Cardiac fibroblast (primary cell): Measurements from ENCODE around the gene ZNF467.
A peak's percentile ranks its signal among the peaks of the same experiment; 100 is the strongest.

ENCODE experiments used
- DNase-seq, 2 donors: peaks; one replicate each; pipeline versions ENCODE4 v3.0.0 to v3.0.0-alpha.2; 2010; ENCODE audit warnings: low read depth in 2 of 2
- H3K4me3 ChIP-seq, 2 donors: replicated peaks in 1 of 2; 1 replicate in 1 of 2; 2 replicates in 1 of 2; pipeline ENCODE4 v1.5.1; 2011; ENCODE audit warnings: low read depth in 2 of 2, low read length in 2 of 2, mild to moderate bottlenecking in 2 of 2, moderate library complexity in 1 of 2
- TF ChIP-seq, protein P1 (sequence below): IDR thresholded peaks from one replicate; pipeline ENCODE4 v1.5.1; 2011; ENCODE audit warnings: low read depth, mild to moderate bottlenecking, low read length, inconsistent platforms

Gene ZNF467

DNA sequence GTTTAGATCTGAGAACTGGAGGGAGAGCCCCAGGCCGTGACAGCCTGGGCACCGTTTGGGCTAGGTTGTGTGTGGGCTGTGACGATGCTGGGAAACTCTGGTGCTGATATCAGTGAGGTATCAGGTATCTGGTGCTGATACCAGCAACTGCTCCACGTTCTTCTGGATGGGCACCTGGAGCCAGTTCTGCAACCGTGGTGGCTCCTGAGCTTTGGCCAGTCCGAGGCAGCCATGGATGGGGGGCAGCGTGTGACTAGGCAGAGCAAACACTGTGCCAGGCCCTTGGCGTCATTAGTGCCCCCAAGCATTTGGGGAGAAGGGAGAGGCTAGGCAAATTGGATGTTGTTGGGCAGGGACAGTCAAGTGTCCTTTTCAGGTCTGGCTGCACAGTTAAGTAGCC, 57.9 kb downstream of the ZNF467 start:
- peak overlapping the region; percentile 69 to 71 for H3K4me3 ChIP-seq
- TF ChIP-seq, protein P1, sequence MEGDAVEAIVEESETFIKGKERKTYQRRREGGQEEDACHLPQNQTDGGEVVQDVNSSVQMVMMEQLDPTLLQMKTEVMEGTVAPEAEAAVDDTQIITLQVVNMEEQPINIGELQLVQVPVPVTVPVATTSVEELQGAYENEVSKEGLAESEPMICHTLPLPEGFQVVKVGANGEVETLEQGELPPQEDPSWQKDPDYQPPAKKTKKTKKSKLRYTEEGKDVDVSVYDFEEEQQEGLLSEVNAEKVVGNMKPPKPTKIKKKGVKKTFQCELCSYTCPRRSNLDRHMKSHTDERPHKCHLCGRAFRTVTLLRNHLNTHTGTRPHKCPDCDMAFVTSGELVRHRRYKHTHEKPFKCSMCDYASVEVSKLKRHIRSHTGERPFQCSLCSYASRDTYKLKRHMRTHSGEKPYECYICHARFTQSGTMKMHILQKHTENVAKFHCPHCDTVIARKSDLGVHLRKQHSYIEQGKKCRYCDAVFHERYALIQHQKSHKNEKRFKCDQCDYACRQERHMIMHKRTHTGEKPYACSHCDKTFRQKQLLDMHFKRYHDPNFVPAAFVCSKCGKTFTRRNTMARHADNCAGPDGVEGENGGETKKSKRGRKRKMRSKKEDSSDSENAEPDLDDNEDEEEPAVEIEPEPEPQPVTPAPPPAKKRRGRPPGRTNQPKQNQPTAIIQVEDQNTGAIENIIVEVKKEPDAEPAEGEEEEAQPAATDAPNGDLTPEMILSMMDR: no peak
- no peak for DNase-seq

DNA sequence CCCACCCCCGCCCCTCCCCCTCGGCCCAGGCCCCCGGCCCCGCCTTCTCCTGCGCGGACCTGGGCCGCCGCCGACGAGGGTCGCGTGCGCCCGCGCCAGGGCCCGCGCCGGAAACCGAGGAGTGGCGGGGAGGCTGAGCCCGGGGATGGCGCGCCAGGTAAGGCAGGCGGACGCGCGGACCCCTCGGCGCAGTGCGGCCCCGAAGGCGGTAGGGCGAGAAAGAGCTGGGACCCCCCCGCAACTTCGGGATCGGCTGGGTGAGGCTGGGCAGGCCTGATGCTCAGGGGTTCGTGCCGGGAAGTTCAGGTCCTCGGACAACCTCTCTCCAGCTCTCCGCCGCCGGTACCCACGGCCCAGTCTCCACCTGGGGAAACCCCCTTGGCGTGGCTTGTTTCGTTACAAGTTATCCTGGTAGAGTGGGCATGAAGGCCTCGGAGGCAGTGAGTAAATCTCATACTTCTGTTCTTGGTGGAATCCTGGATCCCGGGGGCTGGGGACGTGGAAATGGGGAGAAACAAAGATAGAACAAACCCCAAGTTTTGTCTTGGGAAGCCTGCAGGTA, 58.4 kb downstream of the ZNF467 start:
- TF ChIP-seq, protein P1: no peak
- peak overlapping the region; percentile 69 to 71 for H3K4me3 ChIP-seq
- peak in 1 of 2 donors; percentile 10 for DNase-seq
